Measurements from ENCODE around the gene RUFY4.

Gene RUFY4

GRCh38 chr2:218068721-218069334, at the start of gene RUFY4:
Gene RUFY4, plus strand, starts transcription at chr2:218069253. Its CDS starts 1,353 bp downstream, at chr2:218070606.
- peak; percentile 36 for DNase-seq (ENCODE audit: low read depth)

GRCh38 chr2:218019411-218020060, 49.5 kb upstream of the RUFY4 start:
- no peak for DNase-seq (ENCODE audit: low read depth)

DNA sequence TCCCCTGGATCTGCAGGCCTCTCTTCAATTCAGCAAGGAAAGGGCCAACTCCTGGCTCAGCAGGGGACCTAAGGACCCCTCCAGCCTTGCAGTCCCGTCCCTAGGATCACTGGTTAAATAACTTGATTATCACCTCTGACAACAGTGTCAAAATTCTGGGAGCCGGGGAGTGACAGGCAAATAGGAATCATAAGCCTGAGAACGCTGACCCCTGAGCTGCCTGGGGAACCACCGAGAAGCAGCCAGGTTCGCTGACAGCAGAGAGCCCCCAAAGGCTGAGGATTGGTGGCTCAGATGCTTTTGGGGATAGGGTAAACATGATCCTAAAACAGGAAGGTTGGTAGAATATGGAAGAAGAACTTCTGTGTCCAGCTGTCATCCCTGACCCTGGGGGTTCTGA, 48.8 kb upstream of the RUFY4 start:
- DNase-seq (ENCODE audit: low read depth), result no peak

- DNase-seq (ENCODE audit: low read depth), result no peak
Measured at GRCh38 chr2:218020966-218021535, 48.0 kb upstream of the RUFY4 start.

- DNase-seq (ENCODE audit: low read depth), result no peak
Measured at GRCh38 chr2:218021536-218022071, 47.4 kb upstream of the RUFY4 start.

DNA sequence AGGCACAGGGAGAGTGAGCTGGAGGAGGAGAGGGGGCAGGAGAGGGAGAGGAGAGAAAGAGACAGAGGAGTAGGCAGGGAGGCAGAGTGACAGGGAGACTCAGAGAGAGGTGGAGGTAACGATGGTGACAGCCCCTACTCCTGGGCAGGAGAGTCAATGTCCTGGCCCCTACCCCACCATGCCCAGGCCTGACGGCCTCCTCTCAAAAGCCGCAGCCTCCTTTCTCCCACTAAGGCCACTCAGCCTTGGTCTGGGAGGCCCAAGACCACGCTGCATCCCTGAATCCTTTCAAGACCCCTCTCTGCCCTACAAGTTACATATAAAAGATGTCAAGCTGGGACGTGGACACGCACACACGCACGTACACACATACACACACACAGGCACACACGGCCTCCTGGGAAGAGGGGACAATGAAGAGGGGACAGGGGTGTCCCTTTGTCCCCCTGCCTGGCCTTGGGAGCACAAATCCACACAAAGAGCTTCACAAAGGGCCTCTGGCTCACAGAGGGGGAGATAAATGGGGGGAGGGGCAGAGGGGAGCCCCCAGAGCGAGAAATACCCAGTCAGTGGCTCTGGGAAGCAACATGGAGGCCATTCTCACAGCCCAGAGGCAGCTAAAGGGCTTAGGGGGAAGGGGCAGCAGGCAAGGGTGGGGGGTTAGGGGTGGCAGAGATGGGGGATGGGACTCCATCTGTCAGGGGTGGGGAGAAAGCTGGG, 46.8 kb upstream of the RUFY4 start:
- no peak for DNase-seq (ENCODE audit: low read depth)

- no peak for DNase-seq (ENCODE audit: low read depth)
Measured at GRCh38 chr2:218022851-218023530, 46.1 kb upstream of the RUFY4 start.

GRCh38 chr2:218023636-218024035, 45.4 kb upstream of the RUFY4 start:
- DNase-seq (ENCODE audit: low read depth), result no peak

- DNase-seq (ENCODE audit: low read depth), result no peak
Measured at GRCh38 chr2:218024336-218024735, 44.7 kb upstream of the RUFY4 start.

GRCh38 chr2:218024871-218025270, 44.2 kb upstream of the RUFY4 start:
- no peak for DNase-seq (ENCODE audit: low read depth)

DNA sequence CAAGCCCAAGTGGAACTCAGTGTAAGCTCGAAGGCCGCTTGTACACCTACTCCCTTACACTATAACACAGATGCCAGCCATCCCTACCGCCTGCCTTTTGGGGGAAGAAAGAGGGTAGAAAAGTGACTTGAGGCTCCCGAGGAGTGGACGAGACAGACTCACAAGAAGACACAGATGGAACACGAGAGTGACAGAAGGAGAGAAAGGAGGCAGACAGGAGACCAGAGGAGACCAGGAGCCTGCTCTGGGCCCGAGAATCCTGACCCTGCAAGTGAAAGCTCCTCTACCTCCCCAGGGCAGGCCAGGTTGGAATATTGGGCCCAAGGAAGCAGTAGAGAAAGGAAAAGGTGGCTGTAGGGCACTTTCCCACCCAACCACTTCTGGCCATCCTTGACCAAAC, 42.8 kb upstream of the RUFY4 start:
- DNase-seq (ENCODE audit: low read depth), result no peak

GRCh38 chr2:218026676-218027425, 42.2 kb upstream of the RUFY4 start:
- DNase-seq (ENCODE audit: low read depth), result no peak

- DNase-seq (ENCODE audit: low read depth), result no peak
Measured at GRCh38 chr2:218027426-218028188, 41.4 kb upstream of the RUFY4 start.

- DNase-seq (ENCODE audit: low read depth), result no peak
Measured at GRCh38 chr2:218028189-218028495, 40.9 kb upstream of the RUFY4 start.

DNA sequence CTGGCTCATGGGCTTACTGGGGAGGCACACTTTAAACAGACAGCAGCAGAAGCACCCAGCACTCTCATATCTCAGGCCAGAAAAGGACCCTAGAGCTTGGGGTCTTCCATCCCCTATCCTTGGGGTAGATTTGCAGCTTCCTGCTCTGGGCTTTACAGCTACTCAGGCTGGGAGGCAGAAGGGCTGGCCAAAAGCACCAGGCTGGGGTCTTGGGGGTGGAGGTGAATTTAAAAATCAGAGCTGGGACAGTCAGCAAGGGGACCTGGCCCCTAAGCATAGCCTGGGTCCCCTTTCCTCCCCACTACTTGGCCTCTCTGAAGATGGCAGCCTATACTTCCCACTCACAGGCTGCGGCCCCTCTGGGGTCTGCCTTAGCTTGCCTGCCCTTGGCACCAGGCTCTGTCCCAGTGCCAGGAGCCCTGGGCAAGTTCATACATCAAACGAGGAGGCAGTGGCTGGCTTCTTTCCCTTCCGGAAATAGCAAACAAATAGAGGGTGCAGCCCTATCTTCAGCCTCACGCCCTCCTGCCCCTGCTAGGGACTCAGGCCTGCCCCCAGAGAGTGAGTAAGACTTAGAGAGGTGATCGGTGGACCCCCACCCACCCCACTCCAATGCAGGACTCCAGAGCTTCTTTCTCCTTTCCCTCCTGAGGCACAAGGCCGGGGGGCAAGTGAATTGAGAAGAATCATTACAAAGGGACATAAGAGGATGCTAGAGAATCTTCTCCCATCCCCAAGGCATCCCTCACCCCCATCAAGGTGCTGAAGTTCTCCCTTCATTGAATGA, 40.3 kb upstream of the RUFY4 start:
- no peak for DNase-seq (ENCODE audit: low read depth)

DNA sequence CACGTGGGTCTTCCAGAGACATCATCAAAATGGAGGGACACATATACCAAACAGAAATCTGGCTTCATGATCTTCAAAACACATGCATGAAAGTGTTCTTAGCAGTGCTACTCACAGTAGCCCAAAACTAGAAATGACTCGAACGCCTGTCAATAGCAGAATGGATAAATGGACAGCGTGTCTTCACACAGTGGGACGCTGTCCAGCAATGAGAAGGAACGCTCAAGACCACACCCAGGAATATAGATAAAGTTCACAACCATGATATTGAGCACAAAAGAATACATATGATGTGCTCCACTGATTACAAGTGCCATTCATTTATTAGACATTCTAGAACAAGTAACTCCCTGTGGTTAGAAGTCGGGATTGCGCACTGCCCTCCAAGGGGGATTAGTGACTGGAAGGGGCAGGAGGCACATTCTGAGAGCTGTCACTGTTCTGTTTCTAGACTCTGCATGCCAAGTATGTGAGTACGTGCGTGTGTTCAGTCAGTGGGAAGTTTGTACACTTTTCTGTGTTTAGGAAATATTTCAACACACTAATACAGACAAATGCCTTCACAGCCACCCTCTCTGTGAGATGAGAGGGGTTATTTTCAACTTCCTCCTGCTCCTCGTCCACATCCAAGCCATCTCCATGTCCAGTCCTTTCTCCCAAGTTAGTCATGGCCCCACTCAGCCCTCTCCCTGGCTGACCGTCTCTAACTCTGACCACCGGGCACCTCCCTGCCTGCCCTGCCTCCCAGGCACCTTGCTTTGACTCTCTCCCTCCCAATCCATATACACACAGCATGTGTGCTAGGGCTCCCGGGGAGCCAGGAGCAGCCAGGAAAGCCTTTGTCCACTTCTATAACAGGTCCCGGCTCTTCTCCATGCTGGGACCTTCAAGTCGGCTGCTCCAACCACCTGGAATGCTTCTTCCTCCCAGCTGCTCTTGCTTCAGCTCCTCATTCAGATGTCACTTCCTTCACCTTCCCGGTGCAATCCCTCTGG, 39.4 kb upstream of the RUFY4 start:
- DNase-seq (ENCODE audit: low read depth), result no peak

- DNase-seq (ENCODE audit: low read depth), result no peak
Measured at GRCh38 chr2:218030409-218031195, 38.5 kb upstream of the RUFY4 start.

DNA sequence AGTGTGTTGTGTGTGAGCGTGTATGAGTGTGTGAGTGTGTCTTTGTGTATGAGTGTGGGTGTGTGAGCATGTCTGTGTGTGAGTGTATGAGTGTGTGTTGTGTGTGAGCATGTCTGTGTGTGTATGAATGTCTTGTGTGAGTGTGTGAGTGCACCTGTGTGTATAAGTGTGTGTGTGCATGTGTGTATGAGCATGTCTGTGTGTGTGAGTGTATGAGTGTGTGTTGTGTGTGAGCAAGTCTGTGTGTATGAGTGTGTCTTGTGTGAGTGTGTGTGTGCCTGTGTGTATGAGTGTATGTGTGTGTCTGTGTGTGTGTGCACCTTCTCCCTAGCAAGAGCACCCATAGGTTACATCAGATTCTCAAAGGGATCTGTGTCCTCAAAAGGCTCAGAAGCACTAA, 37.8 kb upstream of the RUFY4 start:
- no peak for DNase-seq (ENCODE audit: low read depth)
